Mucosa of gallbladder (tissue), 1 donor: Measurements from ENCODE around the gene STOM. TPM values are rescaled to one million over a fixed set of nuclear protein-coding genes. Genes with fewer than 3 reads are reported as not detected.

Experiments used
- total RNA-seq: library from RNA; stranded (reverse); gene quantifications from one replicate; pipeline ENCODE4 v1.2.1, GENCODE V29; 2021
- donor health status: DM: no; HTN: no; CAD: no.

The STOM gene
- total RNA-seq, 1 donor from 2014 or later = 259 TPM

Other genes with a start within 250 kb of the STOM start
- 72.3 TPM for gene RAB14, start 168.4 kb downstream of the STOM start, total RNA-seq
- 521 TPM for gene GSN, start 102.1 kb downstream of the STOM start, total RNA-seq
- 8.4 TPM for gene GGTA1, start 129.6 kb upstream of the STOM start, total RNA-seq